GM21360 (cell line): ENCODE measurements around the gene IL34.

Experiments
- ATAC-seq: cut with Tn5 transposase; IDR thresholded peaks from one replicate; pipeline ENCODE4 v1.9.1; 2021; ENCODE audit warnings: mild to moderate bottlenecking, moderate library complexity; ENCODE audit not compliant: unreplicated experiment

IL34 gene

GRCh38 chr16:70687671-70688245 lies 41.4 kb downstream of the IL34 start:
- no peak for ATAC-seq

DNA sequence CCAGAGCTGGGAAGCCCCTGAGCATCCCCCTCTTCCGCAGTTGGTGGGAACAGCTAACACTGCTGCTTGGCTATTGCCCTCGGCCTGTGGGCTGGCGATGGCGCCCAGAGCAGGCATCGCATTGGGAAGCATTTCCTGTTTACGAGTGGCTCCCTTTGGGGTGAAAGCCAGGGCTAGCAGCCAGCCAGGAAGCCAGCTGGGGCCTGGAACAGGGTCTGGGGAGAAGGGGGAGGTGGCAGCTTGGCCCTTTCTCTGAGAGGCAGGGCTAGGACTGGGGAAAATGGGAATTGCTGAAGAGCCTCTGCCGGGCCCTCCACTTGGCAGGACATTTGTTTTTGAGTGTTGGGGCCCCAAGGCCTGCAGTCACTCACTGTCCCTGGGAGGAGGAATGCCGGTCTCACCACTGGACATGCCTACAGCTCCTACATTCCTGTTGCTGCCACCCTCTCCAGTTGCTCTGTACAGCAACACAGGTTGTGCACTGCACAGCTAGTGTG lies 41.9 kb downstream of the IL34 start:
- ATAC-seq = no peak

DNA sequence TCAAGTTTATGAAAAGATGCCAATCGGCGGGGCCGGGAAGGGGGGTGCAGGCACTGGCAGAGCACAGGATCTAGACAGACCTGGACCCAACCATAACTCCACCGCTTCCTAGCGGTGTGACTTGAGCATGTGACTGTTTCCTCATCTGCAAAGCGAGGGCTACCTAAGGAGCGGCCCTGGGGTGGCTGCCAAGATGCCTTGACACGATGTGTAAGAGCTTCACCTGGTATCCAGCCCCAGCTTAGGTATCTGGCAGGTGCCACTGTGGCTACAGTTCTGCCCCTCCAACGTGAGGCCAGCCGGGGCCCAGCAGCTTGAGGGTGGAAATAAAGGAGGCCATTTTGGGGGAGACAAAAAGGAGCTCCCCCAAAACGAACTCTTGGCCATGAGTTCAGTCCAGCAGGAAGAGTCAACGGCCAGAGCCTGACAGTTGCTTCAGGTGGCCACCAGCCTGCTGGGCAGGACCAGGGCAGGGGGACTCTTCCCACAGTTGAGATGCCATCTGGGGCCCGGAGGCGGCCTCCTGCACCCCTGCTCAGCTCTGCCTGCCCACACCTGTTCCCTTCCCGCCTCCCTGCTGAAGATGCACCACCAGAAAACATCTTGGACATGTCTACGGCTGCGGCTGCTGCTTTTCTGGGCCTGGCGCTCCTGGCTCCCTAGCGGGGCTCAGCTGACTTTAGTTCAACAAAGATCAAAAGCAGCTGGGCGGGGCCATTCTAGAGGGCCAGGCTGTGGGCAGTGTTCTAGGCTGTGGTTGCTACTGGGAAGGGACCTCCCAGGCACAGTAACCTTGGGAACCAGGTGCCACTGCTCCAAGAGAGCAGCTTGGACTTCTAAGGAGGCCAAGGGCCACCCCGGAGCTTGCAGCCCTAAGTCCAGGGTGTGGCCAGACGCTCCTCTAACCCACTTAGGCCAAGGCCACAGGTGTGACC lies 42.9 kb downstream of the IL34 start:
- no peak for ATAC-seq

GRCh38 chr16:70689970-70690891 lies 43.9 kb downstream of the IL34 start:
- ATAC-seq = no peak

- ATAC-seq = no peak
Measured at GRCh38 chr16:70691223-70692129, 45.1 kb downstream of the IL34 start.

- ATAC-seq = no peak
Measured at GRCh38 chr16:70692130-70692872, 45.9 kb downstream of the IL34 start.

- ATAC-seq = no peak
Measured at GRCh38 chr16:70692873-70693671, 46.7 kb downstream of the IL34 start.

DNA sequence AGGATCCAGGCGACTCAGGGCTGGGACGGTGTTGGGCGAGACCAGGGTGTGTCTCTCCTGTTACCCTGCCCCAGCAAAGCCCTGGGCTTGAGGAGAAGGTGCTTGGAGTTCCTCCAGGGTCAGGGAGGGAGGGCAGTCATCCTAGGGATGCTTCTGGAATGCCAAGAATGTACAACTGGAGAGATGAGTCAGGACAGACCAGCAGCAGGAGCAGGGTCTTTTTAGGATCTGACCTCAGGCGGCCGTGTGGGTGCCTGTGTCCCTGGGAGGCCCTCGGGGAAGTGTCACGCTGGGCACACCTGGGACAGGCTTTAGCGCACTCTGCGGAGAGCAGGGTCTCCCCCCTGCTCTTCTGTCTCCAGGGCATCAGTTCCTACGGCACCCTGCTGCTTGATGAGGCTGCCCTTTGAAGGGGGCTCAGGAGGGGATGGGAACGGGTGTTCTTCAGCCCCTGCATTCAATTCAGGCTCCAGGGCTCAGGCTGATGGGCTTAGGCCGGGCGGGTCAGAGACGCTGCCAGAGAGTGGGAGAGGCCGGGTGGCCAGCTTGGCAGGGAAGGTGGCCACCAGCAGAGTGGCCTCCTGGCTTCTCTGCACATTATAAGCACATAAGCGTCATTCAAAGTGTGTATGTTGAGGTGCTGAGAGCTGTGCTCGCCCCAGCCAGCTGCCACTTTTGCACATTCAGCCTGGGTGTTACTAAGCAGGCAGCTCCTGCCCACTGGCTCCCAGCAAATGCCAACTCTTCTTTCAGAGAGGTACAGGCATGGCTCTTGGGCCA lies 47.9 kb downstream of the IL34 start:
- no peak for ATAC-seq

- ATAC-seq = no peak
Measured at GRCh38 chr16:70694868-70695218, 48.5 kb downstream of the IL34 start.

- ATAC-seq = no peak
Measured at GRCh38 chr16:70695331-70696070, 49.1 kb downstream of the IL34 start.

DNA sequence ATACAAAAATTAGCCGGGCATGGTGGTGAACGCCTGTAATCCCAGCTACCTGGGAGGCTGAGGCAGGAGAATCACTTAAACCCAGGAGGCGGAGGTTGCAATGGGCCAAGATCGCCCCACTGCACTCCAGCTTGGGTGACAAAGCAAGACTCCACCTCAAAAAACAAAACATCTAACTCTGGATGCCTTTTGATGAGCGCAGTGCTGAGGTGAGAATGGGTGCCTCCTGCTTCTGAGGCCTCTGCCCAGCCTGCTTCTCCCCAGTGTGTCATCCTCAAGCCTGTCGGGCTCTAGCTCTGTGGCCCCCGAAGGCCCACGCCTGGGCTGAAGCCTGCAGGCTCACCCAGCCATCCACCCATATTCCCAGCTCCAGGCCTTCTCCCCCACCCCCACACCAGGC lies 50.0 kb downstream of the IL34 start:
- ATAC-seq = no peak

DNA sequence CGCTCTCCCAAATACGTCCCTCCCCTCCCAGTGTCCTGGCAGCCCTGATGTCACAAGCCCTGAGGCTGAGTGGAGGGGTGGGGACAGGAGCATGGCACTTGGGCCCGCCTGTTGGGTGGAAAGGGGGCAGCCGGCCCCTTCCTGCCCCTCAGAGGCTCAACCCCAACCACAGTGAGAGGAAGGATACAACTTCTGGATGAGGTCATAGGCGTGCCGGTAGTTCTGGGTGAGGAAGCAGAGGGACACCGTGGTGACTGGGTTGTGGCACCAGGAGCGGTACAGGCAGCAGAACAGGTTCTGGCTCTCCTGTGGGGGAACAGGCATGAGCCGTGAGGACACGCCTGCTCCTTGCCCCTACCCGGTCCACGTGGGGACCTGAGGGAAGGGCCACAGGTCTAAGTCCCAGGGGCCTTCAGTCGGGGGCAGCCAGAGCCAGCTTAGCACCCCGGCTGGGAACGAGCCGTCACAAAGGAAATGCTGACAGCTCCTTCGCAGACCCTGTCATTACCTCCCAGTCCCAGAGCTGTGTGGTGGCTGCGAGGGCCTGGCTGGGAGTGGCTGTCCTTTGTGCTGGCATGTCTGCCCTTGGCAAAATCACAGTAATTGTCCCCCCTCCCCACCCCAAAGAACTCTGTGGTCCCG lies 50.7 kb downstream of the IL34 start:
- ATAC-seq = no peak

DNA sequence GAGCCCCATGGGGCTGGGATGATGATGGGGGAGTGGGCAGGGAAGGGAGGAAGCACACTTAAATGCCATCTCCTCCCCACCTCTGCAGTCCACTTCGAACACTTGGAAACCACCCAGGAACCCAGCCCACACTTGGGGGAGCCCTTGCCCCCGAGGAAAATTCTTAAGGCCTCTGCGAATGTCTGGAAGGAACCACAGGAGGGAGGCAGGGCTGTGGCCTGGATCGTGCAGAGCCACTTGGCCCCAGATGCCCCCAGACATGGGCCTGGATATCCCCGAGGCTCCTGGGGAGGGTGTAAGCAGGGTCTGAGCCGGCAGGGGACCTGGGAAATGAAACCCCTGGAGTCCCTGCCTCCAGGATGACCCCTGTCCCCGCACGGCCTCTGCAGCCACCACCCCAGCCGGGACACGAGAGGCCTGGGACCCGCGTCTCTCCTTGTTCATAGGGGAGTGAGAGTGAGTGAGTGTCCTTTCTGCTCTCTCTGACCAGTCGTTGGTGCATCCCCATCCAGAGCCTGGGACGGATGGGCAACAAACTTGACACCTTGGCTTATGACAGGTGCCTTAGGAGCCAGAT lies 51.3 kb downstream of the IL34 start:
- no peak for ATAC-seq

DNA sequence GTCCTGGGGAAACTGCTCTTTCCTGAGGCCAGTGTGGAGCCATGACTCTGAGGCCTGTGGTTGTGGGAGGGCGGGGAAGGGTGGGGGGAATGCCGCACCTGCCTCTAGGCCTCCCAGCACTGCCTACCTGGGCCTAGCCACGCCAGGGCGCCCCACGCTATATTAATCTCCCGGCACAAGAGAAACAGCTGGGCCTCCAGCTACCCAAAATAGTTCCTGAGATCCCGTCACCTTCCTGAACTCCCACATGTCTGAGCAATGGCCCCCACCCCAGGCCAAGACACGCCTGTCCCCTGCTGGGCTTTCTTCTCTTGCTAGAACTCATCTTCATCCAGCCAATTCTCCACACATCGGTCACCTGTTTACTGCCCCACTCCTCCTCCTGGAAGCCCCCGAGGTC lies 52.5 kb downstream of the IL34 start:
- no peak for ATAC-seq

DNA sequence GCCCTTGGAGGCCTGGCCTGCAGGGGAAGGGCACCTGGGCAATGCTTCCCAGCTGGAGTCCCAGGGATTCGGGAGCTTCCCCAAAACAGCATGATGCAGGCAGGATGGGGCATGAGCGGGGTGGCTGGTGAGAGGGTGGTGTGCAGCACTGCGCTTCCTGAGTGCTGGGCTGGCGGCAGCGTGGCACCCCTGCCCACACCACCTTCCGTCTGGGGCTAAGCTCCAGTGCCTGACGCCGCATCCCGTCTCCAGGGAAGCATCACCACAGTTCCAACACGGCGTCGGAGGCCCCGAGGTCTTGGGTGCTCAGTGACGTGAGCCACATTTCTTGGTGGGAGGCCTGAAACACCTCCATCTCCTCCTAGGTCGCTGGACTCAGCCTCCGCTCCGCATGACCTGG lies 53.3 kb downstream of the IL34 start:
- ATAC-seq = no peak
